ENCODE measurements around the gene ANKRD63. TPM values are rescaled to one million over a fixed set of nuclear protein-coding genes. Genes with fewer than 3 reads are reported as not detected.

Gene ANKRD63
- total and polyA plus RNA-seq, 7 donors, result 1.6 TPM; not detected in 6

DNA sequence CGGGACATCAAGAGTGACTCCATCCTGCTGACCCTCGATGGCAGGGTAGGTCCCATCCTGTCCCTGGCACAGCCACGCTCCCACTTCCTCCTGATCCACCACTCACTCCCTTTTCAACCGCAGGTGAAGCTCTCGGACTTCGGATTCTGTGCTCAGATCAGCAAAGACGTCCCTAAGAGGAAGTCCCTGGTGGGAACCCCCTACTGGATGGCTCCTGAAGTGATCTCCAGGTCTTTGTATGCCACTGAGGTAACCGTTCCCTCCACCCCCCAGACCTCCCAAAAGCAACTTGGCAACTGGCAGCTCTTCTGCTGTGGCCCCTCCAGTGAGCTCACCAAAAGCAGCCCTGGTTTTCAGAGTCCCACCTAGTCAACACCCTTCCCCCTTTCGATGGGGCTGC lies 9.4 kb downstream of the ANKRD63 start:
- TF ChIP-seq EP300 (IDR thresholded peaks at IDR 0.05), result no peak
- TF ChIP-seq CTCF (IDR thresholded peaks at IDR 0.05), result no peak
- TF ChIP-seq POLR2AphosphoS5 (IDR thresholded peaks at IDR 0.05), result no peak
- no peak for TF ChIP-seq POLR2A (IDR thresholded peaks at IDR 0.05)
- H3K9me3 ChIP-seq, result no peaks in the 10 kb centered on the region
- no peak overlapping the region for H3K4me3 ChIP-seq
- intact Hi-C loops (cut with DNase I), result no loop called here
- no peak overlapping the region for H3K27ac ChIP-seq
- DNase-seq, result no peak
- H3K4me1 ChIP-seq, result no peaks in the 10 kb centered on the region
- WGBS, 2 donors, result 87 to 90% methylated on average over 9 of the region's 9 CpGs
- H3K27me3 ChIP-seq, result peaks cover 0 to 12% (median 0%) of the 10 kb centered on the region in 3 donors
- H3K36me3 ChIP-seq, result no peaks in the 10 kb centered on the region

- WGBS, 2 donors, result 80 to 82% methylated on average over 20 of the region's 20 CpGs
- Histone ChIP-seq H3K36me3 (no peaks in the 10 kb centered on the region), H3K4me1 (peaks cover 0 to under 1% (median 0%) of the 10 kb centered on the region in 4 donors), H3K27me3 (peaks cover 0 to 3% (median 0%) of the 10 kb centered on the region in 3 donors), H3K4me3 (no peak overlapping the region), H3K9me3 (no peaks in the 10 kb centered on the region), H3K27ac (no peak overlapping the region)
- TF ChIP-seq POLR2A (IDR thresholded peaks at IDR 0.05) (no peak), CTCF (IDR thresholded peaks at IDR 0.05) (no peak), EP300 (IDR thresholded peaks at IDR 0.05) (no peak), POLR2AphosphoS5 (IDR thresholded peaks at IDR 0.05) (no peak)
- DNase-seq, result no peak
- intact Hi-C loops (cut with DNase I), result no loop called here
Observed at GRCh38 chr15:40272485-40273056, 10.3 kb downstream of the ANKRD63 start.

GRCh38 chr15:40271685-40272484 lies 11.0 kb downstream of the ANKRD63 start:
- Histone ChIP-seq H3K4me1 (peaks cover 0 to 7% (median 5%) of the 10 kb centered on the region in 4 donors), H3K4me3 (no peak overlapping the region), H3K9me3 (no peaks in the 10 kb centered on the region), H3K36me3 (no peaks in the 10 kb centered on the region), H3K27ac (no peak overlapping the region), H3K27me3 (no peaks in the 10 kb centered on the region)
- no peak for DNase-seq
- intact Hi-C loops (cut with DNase I), result no loop called here
- WGBS, 2 donors, result 88 to 91% methylated on average over 25 of the region's 25 CpGs
- TF ChIP-seq POLR2AphosphoS5 (IDR thresholded peaks at IDR 0.05), result no peak
- no peak for TF ChIP-seq CTCF (IDR thresholded peaks at IDR 0.05)

GRCh38 chr15:40270246-40270995 lies 12.4 kb downstream of the ANKRD63 start:
- intact Hi-C loops (cut with DNase I), result no loop called here

More at GRCh38 chr15:40270246-40270995, 12.4 kb downstream of the ANKRD63 start:
- DNase-seq, result no peak
- H3K27me3 ChIP-seq, result no peaks in the 10 kb centered on the region
- H3K27ac ChIP-seq, result no peak overlapping the region
- H3K4me1 ChIP-seq, result peaks cover 0 to 18% (median 12%) of the 10 kb centered on the region in 4 donors
- 85 to 86% methylated on average over 11 of the region's 11 CpGs for WGBS, 2 donors
- TF ChIP-seq EP300 (IDR thresholded peaks at IDR 0.05) (no peak), CTCF (IDR thresholded peaks at IDR 0.05) (no peak), POLR2AphosphoS5 (IDR thresholded peaks at IDR 0.05) (no peak), POLR2A (IDR thresholded peaks at IDR 0.05) (no peak)
- no peak overlapping the region for H3K4me3 ChIP-seq
- H3K9me3 ChIP-seq, result no peaks in the 10 kb centered on the region
- H3K36me3 ChIP-seq, result no peaks in the 10 kb centered on the region

Data from sigmoid colon (tissue), 7 donors.